ENCODE data around the gene METTL2A. TPM values are rescaled to one million over a fixed set of nuclear protein-coding genes. Genes with fewer than 3 reads are reported as not detected.

Gene METTL2A
- total RNA-seq, 1 donor from 2014 or later: 35.7 TPM

DNA sequence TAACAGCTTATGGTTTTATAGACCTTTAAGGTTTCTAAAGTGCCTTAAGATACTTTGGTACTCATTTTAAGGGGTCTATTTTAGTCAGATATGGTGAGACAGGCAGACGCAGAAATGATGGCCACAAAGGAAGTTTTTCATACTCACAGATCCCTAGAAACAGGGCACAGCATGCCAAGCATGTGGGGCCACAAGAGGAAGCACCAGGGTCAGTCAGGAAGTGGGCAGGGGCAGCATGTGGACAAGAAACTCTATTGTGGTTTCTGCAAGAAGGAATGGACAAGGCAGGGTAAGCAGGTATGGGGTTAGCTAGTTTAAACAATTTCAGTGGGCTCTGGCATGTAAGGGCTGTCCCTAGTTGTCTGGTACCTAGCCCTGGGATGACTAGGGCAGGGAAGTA, 34.8 kb upstream of the METTL2A start:
- Histone ChIP-seq H3K9me3 (ENCODE audit: low read depth) (no peaks in the 10 kb centered on the region), H3K9ac (no peak overlapping the region), H3F3A (ENCODE audit: low read depth) (no peaks in the 10 kb centered on the region), H3K36me3 (no peaks in the 10 kb centered on the region), H4K20me1 (ENCODE audit: low read depth) (no peaks in the 10 kb centered on the region), H3K79me2 (ENCODE audit: low read depth) (no peaks in the 10 kb centered on the region), H2AFZ (replicated peaks) (no peak overlapping the region), H3K27ac (no peak overlapping the region), H3K4me2 (no peak overlapping the region), H3K27me3 (no peaks in the 10 kb centered on the region), H3K4me3 (no peak overlapping the region), H3K4me1 (no peaks in the 10 kb centered on the region)
- Mint-ChIP-seq H3K4me1 (no peaks in the 10 kb centered on the region), H3K27ac (no peak overlapping the region), H3K27me3 (ENCODE audit: insufficient read depth, low read depth) (peaks cover 2% of the 10 kb centered on the region), H3K4me3 (no peak overlapping the region), H3K9me3 (no peaks in the 10 kb centered on the region), H3K36me3 (no peaks in the 10 kb centered on the region)
- no peak for DNase-seq (ENCODE audit: low spot score)
- TF ChIP-seq, protein P1, sequence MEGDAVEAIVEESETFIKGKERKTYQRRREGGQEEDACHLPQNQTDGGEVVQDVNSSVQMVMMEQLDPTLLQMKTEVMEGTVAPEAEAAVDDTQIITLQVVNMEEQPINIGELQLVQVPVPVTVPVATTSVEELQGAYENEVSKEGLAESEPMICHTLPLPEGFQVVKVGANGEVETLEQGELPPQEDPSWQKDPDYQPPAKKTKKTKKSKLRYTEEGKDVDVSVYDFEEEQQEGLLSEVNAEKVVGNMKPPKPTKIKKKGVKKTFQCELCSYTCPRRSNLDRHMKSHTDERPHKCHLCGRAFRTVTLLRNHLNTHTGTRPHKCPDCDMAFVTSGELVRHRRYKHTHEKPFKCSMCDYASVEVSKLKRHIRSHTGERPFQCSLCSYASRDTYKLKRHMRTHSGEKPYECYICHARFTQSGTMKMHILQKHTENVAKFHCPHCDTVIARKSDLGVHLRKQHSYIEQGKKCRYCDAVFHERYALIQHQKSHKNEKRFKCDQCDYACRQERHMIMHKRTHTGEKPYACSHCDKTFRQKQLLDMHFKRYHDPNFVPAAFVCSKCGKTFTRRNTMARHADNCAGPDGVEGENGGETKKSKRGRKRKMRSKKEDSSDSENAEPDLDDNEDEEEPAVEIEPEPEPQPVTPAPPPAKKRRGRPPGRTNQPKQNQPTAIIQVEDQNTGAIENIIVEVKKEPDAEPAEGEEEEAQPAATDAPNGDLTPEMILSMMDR (IDR thresholded peaks at IDR 0.05): no peak
- no peak for TF ChIP-seq EZH2phosphoT487 (IDR thresholded peaks at IDR 0.05)
- TF ChIP-seq EZH2 (IDR thresholded peaks at IDR 0.05): no peak

- Mint-ChIP-seq H3K27me3 (ENCODE audit: insufficient read depth, low read depth) (no peaks in the 10 kb centered on the region), H3K4me3 (no peak overlapping the region), H3K9me3 (no peaks in the 10 kb centered on the region), H3K4me1 (no peaks in the 10 kb centered on the region), H3K36me3 (no peaks in the 10 kb centered on the region), H3K27ac (no peak overlapping the region)
- no peaks in the 10 kb centered on the region for H4K20me1 ChIP-seq (ENCODE audit: low read depth)
- H3K4me1 ChIP-seq: no peaks in the 10 kb centered on the region
- H3K27ac ChIP-seq: no peak overlapping the region
- no peak for DNase-seq (ENCODE audit: low spot score)
- no peak overlapping the region for H3K9ac ChIP-seq
- no peak overlapping the region for H3K4me2 ChIP-seq
- TF ChIP-seq EZH2 (IDR thresholded peaks at IDR 0.05): no peak
- TF ChIP-seq, protein P1 (IDR thresholded peaks at IDR 0.05): no peak
- no peaks in the 10 kb centered on the region for H3F3A ChIP-seq (ENCODE audit: low read depth)
- no peaks in the 10 kb centered on the region for H3K79me2 ChIP-seq (ENCODE audit: low read depth)
- H3K36me3 ChIP-seq: no peaks in the 10 kb centered on the region
- no peaks in the 10 kb centered on the region for H3K9me3 ChIP-seq (ENCODE audit: low read depth)
- H2AFZ ChIP-seq (replicated peaks): no peak overlapping the region
- H3K4me3 ChIP-seq: no peak overlapping the region
- H3K27me3 ChIP-seq: no peaks in the 10 kb centered on the region
Observed at GRCh38 chr17:62392908-62393307, 30.8 kb upstream of the METTL2A start.

DNA sequence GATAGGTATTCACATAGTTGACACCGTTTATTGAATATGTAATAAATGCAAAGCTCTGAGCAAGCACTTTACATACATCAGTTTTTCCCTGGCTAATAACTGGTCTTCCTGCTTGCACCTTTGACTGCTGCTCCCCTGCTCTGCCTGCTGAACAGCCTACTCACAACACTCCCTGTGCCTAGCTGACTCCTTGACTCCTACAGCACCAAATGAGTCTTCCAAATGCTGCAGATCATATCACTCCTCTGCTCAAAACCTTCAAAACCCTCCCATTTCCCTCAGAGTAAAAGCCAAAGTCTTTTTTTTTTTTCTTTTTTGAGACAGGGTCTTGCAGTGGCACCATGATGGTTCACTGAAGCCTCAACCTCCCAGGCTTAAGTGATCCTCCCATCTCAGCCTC, 24.8 kb upstream of the METTL2A start:
- no peak for DNase-seq (ENCODE audit: low spot score)
- Mint-ChIP-seq H3K27me3 (ENCODE audit: insufficient read depth, low read depth) (peaks cover 3% of the 10 kb centered on the region), H3K4me1 (no peaks in the 10 kb centered on the region), H3K27ac (no peak overlapping the region), H3K36me3 (no peaks in the 10 kb centered on the region), H3K9me3 (peaks cover 3% of the 10 kb centered on the region), H3K4me3 (no peak overlapping the region)
- Histone ChIP-seq H3K79me2 (ENCODE audit: low read depth) (no peaks in the 10 kb centered on the region), H2AFZ (replicated peaks) (no peak overlapping the region), H3K4me1 (no peaks in the 10 kb centered on the region), H3K27me3 (no peaks in the 10 kb centered on the region), H3F3A (ENCODE audit: low read depth) (no peaks in the 10 kb centered on the region), H4K20me1 (ENCODE audit: low read depth) (no peaks in the 10 kb centered on the region), H3K4me2 (no peak overlapping the region), H3K4me3 (no peak overlapping the region), H3K9ac (no peak overlapping the region), H3K27ac (no peak overlapping the region), H3K9me3 (ENCODE audit: low read depth) (no peaks in the 10 kb centered on the region), H3K36me3 (no peaks in the 10 kb centered on the region)
- TF ChIP-seq EZH2phosphoT487 (IDR thresholded peaks at IDR 0.05) (no peak), EZH2 (IDR thresholded peaks at IDR 0.05) (no peak)
- TF ChIP-seq, protein P1 (IDR thresholded peaks at IDR 0.05): no peak

Data from neural progenitor cell (in vitro differentiated cells).